Activated CD8-positive, alpha-beta memory T cell treated with anti-CD3 and anti-CD28 coated beads, Interleukin-2, amount 10 ng/mL, durations not matched to agents 7 days and 5 days (primary cell): ENCODE measurements around the gene UBE2S. TPM values are rescaled to one million over a fixed set of nuclear protein-coding genes. Genes with fewer than 3 reads are reported as not detected.
A peak's percentile ranks its signal among the peaks of the same experiment; 100 is the strongest.

Source experiments
- ATAC-seq: fragments of 150-1000 bp; cut with Tn5 transposase; one replicate; pipeline ENCODE4 v1.10.0; 2021; ENCODE audit warnings: moderate library complexity
- CTCF ChIA-PET: fragments of 350-600 bp; sonication (Branson Sonifier 250); formaldehyde crosslinking; loops from one replicate; lab custom pipeline; 2021; ENCODE audit warnings: antibody characterized with exemption; lab: Charles Lee
- DNase-seq: peaks from one replicate; pipeline ENCODE4 v3.0.0-alpha.2; 2020
- H3K27ac Mint-ChIP-seq: one replicate; pipeline ENCODE4 v1.8.0; 2021; ENCODE audit warnings: mild to moderate bottlenecking, mixed read lengths
- H3K27me3 Mint-ChIP-seq: one replicate; pipeline ENCODE4 v1.8.0; 2021; ENCODE audit warnings: mixed read lengths
- H3K36me3 Mint-ChIP-seq: one replicate; pipeline ENCODE4 v1.8.0; 2021; ENCODE audit warnings: mild to moderate bottlenecking, mixed read lengths
- H3K4me1 Mint-ChIP-seq: one replicate; pipeline ENCODE4 v1.8.0; 2021; ENCODE audit warnings: mixed read lengths
- H3K4me3 Mint-ChIP-seq: one replicate; pipeline ENCODE4 v1.8.0; 2021; ENCODE audit warnings: mild to moderate bottlenecking, moderate library complexity, mixed read lengths
- H3K9me3 Mint-ChIP-seq: one replicate; pipeline ENCODE4 v1.8.0; 2022; ENCODE audit warnings: low read depth, mixed read lengths
- total RNA-seq, 2 experiments: library from RNA; stranded (reverse); gene quantifications; one replicate each; pipeline ENCODE4 v1.2.3, GENCODE V29; 2021

UBE2S gene
- total RNA-seq, 2 experiments from 2014 or later, result 311 to 421 TPM

DNA sequence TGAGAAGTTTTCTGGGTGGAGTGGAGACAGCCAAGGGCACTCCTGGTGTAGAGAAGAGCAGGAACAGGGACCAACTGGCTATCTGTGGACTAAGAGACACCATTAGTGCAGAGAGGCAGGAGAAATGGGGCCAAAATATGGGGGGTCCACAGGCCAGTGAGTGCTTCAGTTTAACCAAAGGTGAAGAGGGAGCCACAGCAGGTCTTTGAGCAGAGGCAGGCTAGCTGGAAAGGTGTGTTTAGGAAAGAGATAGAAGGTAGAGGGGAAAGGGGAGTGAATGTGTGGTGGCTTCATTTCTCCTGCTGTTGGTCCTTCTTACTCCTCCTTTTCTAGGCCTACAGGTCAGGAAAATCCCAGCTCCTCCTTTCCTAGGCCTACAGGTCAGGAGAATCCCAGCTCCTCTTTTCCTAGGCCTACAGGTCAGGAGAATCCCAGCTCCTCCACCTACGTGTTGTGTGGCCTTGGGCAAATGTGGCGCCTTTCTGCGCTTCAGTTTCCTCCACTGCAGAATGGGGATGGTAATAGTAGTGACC is 25.0 kb downstream of the UBE2S start:
- Mint-ChIP-seq H3K36me3 (peaks cover 34% of the 10 kb centered on the region), H3K27me3 (no peaks in the 10 kb centered on the region), H3K4me3 (peak overlapping the region; percentile 88), H3K9me3 (no peaks in the 10 kb centered on the region), H3K27ac (peak overlapping the region; percentile 93), H3K4me1 (peaks cover 36% of the 10 kb centered on the region)
- DNase-seq, result no peak
- no peak for ATAC-seq
- CTCF ChIA-PET, result interaction anchor here (1.1 to 3.4 kb wide), 10 partner anchors 25 to 241 kb away, joined by 3 to 58 read pairs (median 15); partner anchors contain the start of genes COX6B2, HSPBP1, KMT5C and UBE2S

GRCh38 chr19:55382013-55382412 is 25.6 kb downstream of the UBE2S start:
- Mint-ChIP-seq H3K27ac (no peak overlapping the region), H3K4me1 (peaks cover 31% of the 10 kb centered on the region), H3K4me3 (peak overlapping the region; percentile 88), H3K9me3 (no peaks in the 10 kb centered on the region), H3K27me3 (no peaks in the 10 kb centered on the region), H3K36me3 (peaks cover 28% of the 10 kb centered on the region)
- DNase-seq (no peak), ATAC-seq (no peak)
- CTCF ChIA-PET, result interaction anchor here (1.5 to 3.4 kb wide), 3 partner anchors 80 to 102 kb away, joined by 5 to 58 read pairs (median 26); partner anchors contain the start of gene HSPBP1

DNA sequence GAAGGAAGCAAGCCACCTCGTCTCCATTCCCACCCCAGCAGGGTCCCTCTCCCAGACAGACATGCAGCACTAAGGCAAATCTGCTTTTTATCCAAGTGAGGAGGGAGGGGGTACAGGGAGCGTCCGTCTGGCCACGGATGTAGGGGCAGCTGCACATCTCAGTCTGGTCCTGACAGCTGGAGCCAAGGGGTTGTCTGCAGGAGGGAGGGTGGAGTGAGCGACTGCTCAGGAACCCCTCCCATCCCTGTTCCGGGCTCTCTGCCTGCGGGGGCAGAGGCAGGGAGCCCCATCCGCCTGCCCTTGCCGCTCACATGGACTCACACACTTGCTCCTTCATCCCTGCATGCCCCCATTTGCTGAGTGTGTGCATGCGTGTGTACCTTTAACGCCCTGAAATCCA is 28.4 kb downstream of the UBE2S start:
- no peaks in the 10 kb centered on the region for H3K27me3 Mint-ChIP-seq
- no peak for ATAC-seq
- no peaks in the 10 kb centered on the region for H3K9me3 Mint-ChIP-seq
- peaks cover 15% of the 10 kb centered on the region for H3K36me3 Mint-ChIP-seq
- CTCF ChIA-PET, result no interaction called here
- DNase-seq, result no peak
- no peak overlapping the region for H3K4me3 Mint-ChIP-seq
- H3K27ac Mint-ChIP-seq, result no peak overlapping the region
- peaks cover 22% of the 10 kb centered on the region for H3K4me1 Mint-ChIP-seq

- CTCF ChIA-PET, result interaction anchor here (0.5 kb wide), 1 partner anchor 129 kb away, joined by 3 read pairs; no protein-coding TSS in a partner anchor
- H3K9me3 Mint-ChIP-seq, result no peaks in the 10 kb centered on the region
- DNase-seq (no peak), ATAC-seq (no peak)
- peaks cover 6% of the 10 kb centered on the region for H3K27me3 Mint-ChIP-seq
- H3K27ac Mint-ChIP-seq, result no peak overlapping the region
- H3K4me3 Mint-ChIP-seq, result no peak overlapping the region
- peaks cover 15% of the 10 kb centered on the region for H3K36me3 Mint-ChIP-seq
- peaks cover 16% of the 10 kb centered on the region for H3K4me1 Mint-ChIP-seq
Observed at GRCh38 chr19:55377356-55378131, 30.0 kb downstream of the UBE2S start.

DNA sequence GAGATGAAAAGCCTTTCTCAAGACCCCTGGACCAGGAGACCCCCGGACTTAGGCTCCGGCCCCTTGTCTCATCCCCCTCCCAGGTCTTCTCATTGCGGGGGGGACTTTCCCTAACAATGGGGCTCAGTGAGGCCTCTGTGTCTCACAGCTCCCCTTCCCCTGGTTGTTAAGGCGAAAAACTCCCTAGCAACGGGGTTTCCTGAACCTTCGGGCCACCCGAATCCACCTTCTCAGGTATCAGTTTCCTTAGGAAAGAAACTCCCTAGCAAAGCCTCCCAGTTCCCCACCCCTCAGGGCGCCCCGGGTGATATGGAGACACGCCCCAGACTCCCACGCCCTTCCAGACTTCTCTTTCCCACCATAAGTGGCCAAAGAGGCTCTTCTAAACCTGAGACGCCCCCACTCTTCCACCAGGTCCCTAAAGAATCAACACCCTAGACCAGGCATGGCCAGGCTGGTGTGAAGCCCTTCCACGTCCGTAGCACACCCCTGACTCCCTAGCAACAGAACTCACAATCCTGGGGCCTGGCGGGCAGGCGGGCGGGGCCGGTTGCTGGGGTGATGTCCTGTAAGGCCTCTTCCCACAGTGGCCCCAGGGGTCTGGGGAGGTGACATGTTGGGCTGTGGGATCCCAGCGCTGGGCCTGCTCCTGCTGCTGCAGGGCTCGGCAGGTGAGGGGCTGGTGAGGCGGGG is 31.2 kb downstream of the UBE2S start, which contains the start of gene TMEM190:
TSS of gene TMEM190 (plus strand) at position 586 of the 693 bp plus-strand sequence. CDS start at position 614, 28 bp downstream.
- H3K4me3 Mint-ChIP-seq, result no peak within 1 kb of the TSS
- CTCF ChIA-PET, result interaction anchor here (1.7 kb wide), 1 partner anchor 75 kb away, joined by 6 read pairs; no protein-coding TSS in a partner anchor
- no peak for DNase-seq
- no peak for ATAC-seq
- H3K36me3 Mint-ChIP-seq, result peaks cover 5% of the 10 kb centered on the region
- peaks cover 17% of the 10 kb centered on the region for H3K27me3 Mint-ChIP-seq
- H3K27ac Mint-ChIP-seq, result no peak within 1 kb of the TSS
- H3K4me1 Mint-ChIP-seq, result peaks cover 5% of the 10 kb centered on the region
- H3K9me3 Mint-ChIP-seq, result no peaks in the 10 kb centered on the region

- CTCF ChIA-PET, result no interaction called here
- Mint-ChIP-seq H3K9me3 (no peaks in the 10 kb centered on the region), H3K27ac (no peak overlapping the region), H3K36me3 (no peaks in the 10 kb centered on the region), H3K4me3 (no peak overlapping the region), H3K4me1 (peaks cover 6% of the 10 kb centered on the region), H3K27me3 (peaks cover 33% of the 10 kb centered on the region)
- DNase-seq (no peak), ATAC-seq (no peak)
Observed at GRCh38 chr19:55373993-55374757, 33.4 kb downstream of the UBE2S start.

- Mint-ChIP-seq H3K9me3 (no peaks in the 10 kb centered on the region), H3K27me3 (peaks cover 39% of the 10 kb centered on the region), H3K36me3 (no peaks in the 10 kb centered on the region), H3K4me1 (peaks cover 6% of the 10 kb centered on the region), H3K4me3 (no peak overlapping the region), H3K27ac (no peak overlapping the region)
- DNase-seq (no peak), ATAC-seq (no peak)
- CTCF ChIA-PET, result no interaction called here
Observed at GRCh38 chr19:55373306-55373992, 34.1 kb downstream of the UBE2S start.

GRCh38 chr19:55372316-55373081 is 35.1 kb downstream of the UBE2S start:
- Mint-ChIP-seq H3K4me1 (peaks cover 6% of the 10 kb centered on the region), H3K9me3 (no peaks in the 10 kb centered on the region), H3K4me3 (no peak overlapping the region), H3K36me3 (no peaks in the 10 kb centered on the region), H3K27me3 (peaks cover 44% of the 10 kb centered on the region), H3K27ac (no peak overlapping the region)
- ATAC-seq (peak; percentile 16), DNase-seq (peak; percentile 51)
- CTCF ChIA-PET, result interaction anchor here (1.3 kb wide), 1 partner anchor 95 kb away, joined by 3 read pairs; no protein-coding TSS in a partner anchor

GRCh38 chr19:55370305-55370988 is 37.1 kb downstream of the UBE2S start, which contains the start of gene IL11:
Gene IL11, minus strand, starts transcription at chr19:55370463. Its CDS starts 153 bp downstream, at chr19:55370310.
- no peak for DNase-seq
- ATAC-seq, result no peak
- CTCF ChIA-PET, result interaction anchor here (1.6 kb wide), 1 partner anchor 68 kb away, joined by 5 read pairs; no protein-coding TSS in a partner anchor
- Mint-ChIP-seq H3K4me3 (no peak within 1 kb of the TSS), H3K4me1 (peaks cover 6% of the 10 kb centered on the region), H3K36me3 (no peaks in the 10 kb centered on the region), H3K27ac (no peak within 1 kb of the TSS), H3K9me3 (no peaks in the 10 kb centered on the region), H3K27me3 (peaks cover 48% of the 10 kb centered on the region)

DNA sequence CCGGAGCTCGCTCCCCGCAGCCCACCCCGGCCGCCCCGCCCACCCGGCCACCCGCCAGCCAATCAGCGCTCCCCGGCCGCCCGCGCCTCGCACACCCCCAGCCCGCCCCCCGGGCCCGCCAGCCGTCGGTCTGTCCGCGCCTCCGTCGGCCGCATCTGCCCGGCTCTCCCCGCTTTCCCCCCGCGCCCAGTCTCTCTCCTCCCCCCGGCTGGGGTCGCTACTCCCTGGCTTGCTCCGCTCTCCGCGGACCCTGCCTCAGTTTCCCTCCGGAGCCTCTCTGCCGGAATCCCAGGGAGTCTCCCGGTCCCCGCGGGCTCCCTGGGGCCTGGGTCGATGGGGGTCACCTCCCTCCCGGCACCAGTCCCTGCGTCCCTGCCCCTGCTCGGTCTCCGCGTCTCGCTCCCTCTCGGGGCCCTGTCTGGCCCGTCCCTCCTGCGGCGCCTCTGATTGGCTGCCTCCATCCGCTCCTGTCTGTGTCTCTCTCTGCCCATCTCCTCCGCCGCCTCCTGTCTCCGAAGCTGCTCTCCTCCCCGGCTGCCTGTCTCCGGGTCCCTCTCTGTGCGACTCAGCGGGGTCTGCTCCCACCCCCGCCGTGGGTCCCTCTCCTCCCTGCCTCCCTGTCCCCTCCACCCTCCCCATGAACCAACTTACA is 37.8 kb downstream of the UBE2S start:
- H3K27ac Mint-ChIP-seq, result no peak overlapping the region
- no peak overlapping the region for H3K4me3 Mint-ChIP-seq
- H3K27me3 Mint-ChIP-seq, result peaks cover 48% of the 10 kb centered on the region
- DNase-seq (no peak), ATAC-seq (peak; percentile 52)
- H3K4me1 Mint-ChIP-seq, result peaks cover 6% of the 10 kb centered on the region
- H3K36me3 Mint-ChIP-seq, result no peaks in the 10 kb centered on the region
- no peaks in the 10 kb centered on the region for H3K9me3 Mint-ChIP-seq
- CTCF ChIA-PET, result interaction anchor here (1.2 kb wide), 1 partner anchor 48 kb away, joined by 3 read pairs; no protein-coding TSS in a partner anchor
